ENCODE data around the gene FGF12. TPM values are rescaled to one million over a fixed set of nuclear protein-coding genes. Genes with fewer than 3 reads are reported as not detected.

Gene FGF12
- total RNA-seq, 2 experiments from 2014 or later = not detected

- H3K9me3 Mint-ChIP-seq = no peaks in the 10 kb centered on the region
- intact Hi-C loops (cut with micrococcal nuclease) = no loop called here
- ATAC-seq (no peak), DNase-seq (no peak)
- no peak overlapping the region for H3K4me3 Mint-ChIP-seq
- no peak overlapping the region for H3K27ac Mint-ChIP-seq
- ChIA-PET CTCF (no interaction called here), POLR2A (no interaction called here)
- H3K27me3 Mint-ChIP-seq = no peaks in the 10 kb centered on the region
- no peaks in the 10 kb centered on the region for H3K4me1 Mint-ChIP-seq (ENCODE audit: low read depth)
- no peaks in the 10 kb centered on the region for H3K36me3 Mint-ChIP-seq (ENCODE audit: low read depth)
- TF ChIP-seq CTCF (IDR thresholded peaks at IDR 0.05) = no peak
Observed at GRCh38 chr3:192382861-192383260, 344.5 kb downstream of the FGF12 start.

- H3K4me3 Mint-ChIP-seq = no peak overlapping the region
- H3K27ac Mint-ChIP-seq = no peak overlapping the region
- H3K27me3 Mint-ChIP-seq = no peaks in the 10 kb centered on the region
- no peak for TF ChIP-seq CTCF (IDR thresholded peaks at IDR 0.05)
- ATAC-seq = no peak
- no peak for DNase-seq
- ChIA-PET POLR2A (no interaction called here), CTCF (no interaction called here)
- intact Hi-C loops (cut with micrococcal nuclease) = no loop called here
- H3K9me3 Mint-ChIP-seq = no peaks in the 10 kb centered on the region
- H3K36me3 Mint-ChIP-seq (ENCODE audit: low read depth) = no peaks in the 10 kb centered on the region
- no peaks in the 10 kb centered on the region for H3K4me1 Mint-ChIP-seq (ENCODE audit: low read depth)
Observed at GRCh38 chr3:192373586-192373985, 353.8 kb downstream of the FGF12 start.

DNA sequence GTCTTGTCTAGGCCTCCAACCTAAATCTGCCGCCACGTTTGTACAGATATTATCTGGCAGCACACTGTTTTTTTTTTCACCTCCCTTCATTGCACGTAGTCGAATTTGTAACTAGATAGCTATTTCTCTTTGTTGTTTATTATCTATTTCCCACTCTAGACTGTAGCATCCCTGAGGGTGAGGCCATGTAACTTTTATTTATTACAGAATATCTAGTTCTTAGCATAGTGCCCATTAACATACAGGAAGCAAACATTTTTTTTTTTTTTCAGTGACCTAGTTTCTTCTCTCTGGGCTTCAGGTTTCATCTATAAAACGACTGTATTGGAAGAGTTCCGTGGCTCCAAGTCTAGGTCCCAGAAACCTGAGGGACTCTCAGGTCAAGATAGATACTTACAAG lies 354.3 kb downstream of the FGF12 start:
- Mint-ChIP-seq H3K27ac (no peak overlapping the region), H3K9me3 (no peaks in the 10 kb centered on the region), H3K4me1 (ENCODE audit: low read depth) (no peaks in the 10 kb centered on the region), H3K4me3 (no peak overlapping the region), H3K36me3 (ENCODE audit: low read depth) (no peaks in the 10 kb centered on the region), H3K27me3 (no peaks in the 10 kb centered on the region)
- no peak for TF ChIP-seq CTCF (IDR thresholded peaks at IDR 0.05)
- ATAC-seq = no peak
- ChIA-PET CTCF (no interaction called here), POLR2A (no interaction called here)
- no peak for DNase-seq
- intact Hi-C loops (cut with micrococcal nuclease) = no loop called here

- H3K4me1 Mint-ChIP-seq (ENCODE audit: low read depth) = no peaks in the 10 kb centered on the region
- H3K27me3 Mint-ChIP-seq = no peaks in the 10 kb centered on the region
- ChIA-PET CTCF (no interaction called here), POLR2A (no interaction called here)
- ATAC-seq = no peak
- H3K27ac Mint-ChIP-seq = no peak overlapping the region
- no peak overlapping the region for H3K4me3 Mint-ChIP-seq
- H3K36me3 Mint-ChIP-seq (ENCODE audit: low read depth) = no peaks in the 10 kb centered on the region
- intact Hi-C loops (cut with micrococcal nuclease) = no loop called here
- no peaks in the 10 kb centered on the region for H3K9me3 Mint-ChIP-seq
- TF ChIP-seq CTCF (IDR thresholded peaks at IDR 0.05) = no peak
- no peak for DNase-seq
Observed at GRCh38 chr3:192372616-192373015, 354.7 kb downstream of the FGF12 start.

DNA sequence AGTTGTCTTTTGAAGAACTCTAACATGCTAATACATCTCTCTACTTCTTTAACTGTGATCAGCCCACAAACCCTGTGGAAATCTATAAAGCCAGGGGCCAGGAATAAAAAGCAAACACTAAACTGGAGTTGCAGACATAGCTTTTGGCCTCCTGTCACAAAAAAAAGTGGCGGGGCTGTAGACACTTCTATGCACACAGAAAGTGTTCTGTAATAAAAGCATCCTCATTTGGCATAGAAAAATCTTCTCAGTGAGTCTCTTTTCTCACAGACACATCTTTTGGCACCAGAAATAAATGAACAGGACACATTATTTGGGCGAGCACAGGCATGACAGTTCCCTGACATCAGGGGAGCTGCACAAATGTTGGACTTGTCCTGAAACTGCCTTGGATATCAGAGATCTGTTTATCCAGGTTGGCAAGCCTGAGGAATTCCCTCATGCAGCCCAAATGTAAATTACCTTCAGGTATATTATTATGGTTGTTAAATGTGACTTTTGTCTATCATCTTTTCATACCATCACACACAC lies 355.4 kb downstream of the FGF12 start:
- POLR2A ChIA-PET = no interaction called here
- intact Hi-C loops (cut with micrococcal nuclease) = no loop called here
- DNase-seq (no peak), ATAC-seq (no peak)
- CTCF ChIA-PET = no interaction called here
- no peak overlapping the region for H3K27ac Mint-ChIP-seq
- no peaks in the 10 kb centered on the region for H3K27me3 Mint-ChIP-seq
- no peak for TF ChIP-seq CTCF (IDR thresholded peaks at IDR 0.05)
- no peaks in the 10 kb centered on the region for H3K36me3 Mint-ChIP-seq (ENCODE audit: low read depth)
- no peaks in the 10 kb centered on the region for H3K9me3 Mint-ChIP-seq
- no peaks in the 10 kb centered on the region for H3K4me1 Mint-ChIP-seq (ENCODE audit: low read depth)
- H3K4me3 Mint-ChIP-seq = no peak overlapping the region

Data from activated CD8-positive, alpha-beta T cell treated with anti-CD3 and anti-CD28 coated beads for 36 hours (primary cell).